Measurements from ENCODE around the gene ATXN7L3.

The ATXN7L3 gene

DNA sequence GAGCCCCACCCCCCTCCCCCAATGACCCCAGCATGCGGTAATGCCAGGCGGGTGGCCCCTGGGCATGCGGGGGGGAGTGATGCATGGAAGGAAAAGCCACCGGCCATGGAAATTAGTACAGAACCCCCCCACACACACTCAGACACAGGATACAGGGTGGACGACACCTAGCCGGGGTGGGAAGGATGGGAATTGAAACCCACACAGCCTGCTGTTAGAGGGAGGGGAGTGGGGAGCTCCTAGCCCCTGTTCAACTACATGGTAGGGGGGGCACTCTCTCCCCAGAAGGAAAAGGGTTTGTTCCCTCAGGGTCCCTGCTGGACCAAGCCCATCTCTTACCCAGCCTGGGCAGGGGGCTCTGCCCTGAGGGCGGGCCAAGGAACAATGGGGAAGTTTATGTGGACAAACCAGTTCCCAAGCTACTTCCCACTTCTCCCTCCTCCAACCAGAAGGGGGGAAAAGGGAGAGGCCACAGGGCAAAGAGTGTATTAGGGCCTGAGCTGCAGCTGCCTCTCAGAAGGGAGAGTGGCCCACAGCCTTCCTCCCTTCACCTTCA is 7.7 kb downstream of the ATXN7L3 start:
- ChIA-PET POLR2A (no interaction called here), CTCF (no interaction called here)

DNA sequence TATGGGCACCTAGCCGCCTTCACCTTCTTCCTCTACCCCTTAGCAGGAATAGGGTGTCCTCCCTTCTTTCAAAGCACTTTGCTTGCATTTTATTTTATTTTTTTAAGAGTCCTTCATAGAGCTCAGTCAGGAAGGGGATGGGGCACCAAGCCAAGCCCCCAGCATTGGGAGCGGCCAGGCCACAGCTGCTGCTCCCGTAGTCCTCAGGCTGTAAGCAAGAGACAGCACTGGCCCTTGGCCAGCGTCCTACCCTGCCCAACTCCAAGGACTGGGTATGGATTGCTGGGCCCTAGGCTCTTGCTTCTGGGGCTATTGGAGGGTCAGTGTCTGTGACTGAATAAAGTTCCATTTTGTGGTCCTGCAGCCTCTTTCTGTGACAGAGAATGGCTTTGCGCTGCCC is 8.3 kb downstream of the ATXN7L3 start:
- CTCF ChIA-PET, result no interaction called here
- no peak for TF ChIP-seq PKNOX1 (IDR thresholded peaks at IDR 0.05)
- no peak for TF ChIP-seq TARDBP (IDR thresholded peaks at IDR 0.05)
- TF ChIP-seq NFRKB (IDR thresholded peaks at IDR 0.05), result no peak
- no peak for TF ChIP-seq FOXK2 (IDR thresholded peaks at IDR 0.05)
- no peak for TF ChIP-seq FOXM1 (IDR thresholded peaks at IDR 0.05; ENCODE audit: borderline replicate concordance)
- no peak for TF ChIP-seq LEF1 (IDR thresholded peaks at IDR 0.05; ENCODE audit: borderline replicate concordance)
- TF ChIP-seq CTBP1 (IDR thresholded peaks at IDR 0.05; ENCODE audit: borderline replicate concordance), result no peak
- TF ChIP-seq L3MBTL2 (conservative IDR thresholded peaks at IDR 0.05), result no peak
- TF ChIP-seq BHLHE40 (IDR thresholded peaks at IDR 0.05; ENCODE audit: borderline replicate concordance), result no peak
- TF ChIP-seq HDGF (IDR thresholded peaks at IDR 0.05; ENCODE audit: borderline replicate concordance), result no peak
- TF ChIP-seq ARNT (IDR thresholded peaks at IDR 0.05), result no peak
- TF ChIP-seq SP1 (IDR thresholded peaks at IDR 0.05), result no peak
- no peak for TF ChIP-seq SUZ12 (IDR thresholded peaks at IDR 0.05)
- TF ChIP-seq ELF4 (IDR thresholded peaks at IDR 0.05), result no peak
- no peak for TF ChIP-seq ZNF384 (IDR thresholded peaks at IDR 0.05)
- no peak for TF ChIP-seq FOXA1 (IDR thresholded peaks at IDR 0.05)
- POLR2A ChIA-PET, result interaction anchor here (0.7 to 1.3 kb wide), 3 partner anchors 10 to 365 kb away, joined by 3 read pairs; no protein-coding TSS in a partner anchor
- no peak for DNase-seq (ENCODE audit: extremely low spot score)

More for the DNA sequence above, 7.7 kb downstream of the ATXN7L3 start:
- DNase-seq (ENCODE audit: extremely low spot score), result no peak
- TF ChIP-seq HDGF (IDR thresholded peaks at IDR 0.05; ENCODE audit: borderline replicate concordance), result no peak
- TF ChIP-seq SP1 (IDR thresholded peaks at IDR 0.05), result no peak
- TF ChIP-seq BHLHE40 (IDR thresholded peaks at IDR 0.05; ENCODE audit: borderline replicate concordance), result no peak
- TF ChIP-seq ELF4 (IDR thresholded peaks at IDR 0.05), result no peak
- TF ChIP-seq FOXK2 (IDR thresholded peaks at IDR 0.05), result no peak
- TF ChIP-seq TARDBP (IDR thresholded peaks at IDR 0.05), result no peak
- no peak for TF ChIP-seq CTBP1 (IDR thresholded peaks at IDR 0.05; ENCODE audit: borderline replicate concordance)
- TF ChIP-seq ARNT (IDR thresholded peaks at IDR 0.05), result no peak
- no peak for TF ChIP-seq NFRKB (IDR thresholded peaks at IDR 0.05)
- no peak for TF ChIP-seq FOXM1 (IDR thresholded peaks at IDR 0.05; ENCODE audit: borderline replicate concordance)
- TF ChIP-seq FOXA1 (IDR thresholded peaks at IDR 0.05), result no peak
- TF ChIP-seq PKNOX1 (IDR thresholded peaks at IDR 0.05), result no peak
- no peak for TF ChIP-seq L3MBTL2 (conservative IDR thresholded peaks at IDR 0.05)
- TF ChIP-seq SUZ12 (IDR thresholded peaks at IDR 0.05), result no peak
- TF ChIP-seq ZNF384 (IDR thresholded peaks at IDR 0.05), result no peak
- TF ChIP-seq LEF1 (IDR thresholded peaks at IDR 0.05; ENCODE audit: borderline replicate concordance), result no peak

- ChIA-PET POLR2A (interaction anchor here (0.7 to 1.3 kb wide), 3 partner anchors 11 to 366 kb away, joined by 3 read pairs; no protein-coding TSS in a partner anchor), CTCF (no interaction called here)
- TF ChIP-seq CTBP1 (IDR thresholded peaks at IDR 0.05; ENCODE audit: borderline replicate concordance) (no peak), L3MBTL2 (conservative IDR thresholded peaks at IDR 0.05) (no peak), ELF4 (IDR thresholded peaks at IDR 0.05) (no peak)
- DNase-seq (ENCODE audit: extremely low spot score), result no peak
Measured at GRCh38 chr17:44190481-44190880, 9.2 kb downstream of the ATXN7L3 start.

GRCh38 chr17:44188576-44189403 is 10.9 kb downstream of the ATXN7L3 start:
- TF ChIP-seq FOXK2 (IDR thresholded peaks at IDR 0.05) (no peak), NFRKB (IDR thresholded peaks at IDR 0.05) (no peak), ELF4 (IDR thresholded peaks at IDR 0.05) (no peak), CTBP1 (IDR thresholded peaks at IDR 0.05; ENCODE audit: borderline replicate concordance) (no peak), BHLHE40 (IDR thresholded peaks at IDR 0.05; ENCODE audit: borderline replicate concordance) (no peak), ARNT (IDR thresholded peaks at IDR 0.05) (no peak), L3MBTL2 (conservative IDR thresholded peaks at IDR 0.05) (no peak), SP1 (IDR thresholded peaks at IDR 0.05) (no peak), PKNOX1 (IDR thresholded peaks at IDR 0.05) (no peak), HDGF (IDR thresholded peaks at IDR 0.05; ENCODE audit: borderline replicate concordance) (no peak), FOXA1 (IDR thresholded peaks at IDR 0.05) (no peak), SUZ12 (IDR thresholded peaks at IDR 0.05) (no peak), FOXM1 (IDR thresholded peaks at IDR 0.05; ENCODE audit: borderline replicate concordance) (no peak), TARDBP (IDR thresholded peaks at IDR 0.05) (no peak), LEF1 (IDR thresholded peaks at IDR 0.05; ENCODE audit: borderline replicate concordance) (no peak), ZNF384 (IDR thresholded peaks at IDR 0.05) (no peak)
- CTCF ChIA-PET, result no interaction called here
- POLR2A ChIA-PET, result no interaction called here

DNA sequence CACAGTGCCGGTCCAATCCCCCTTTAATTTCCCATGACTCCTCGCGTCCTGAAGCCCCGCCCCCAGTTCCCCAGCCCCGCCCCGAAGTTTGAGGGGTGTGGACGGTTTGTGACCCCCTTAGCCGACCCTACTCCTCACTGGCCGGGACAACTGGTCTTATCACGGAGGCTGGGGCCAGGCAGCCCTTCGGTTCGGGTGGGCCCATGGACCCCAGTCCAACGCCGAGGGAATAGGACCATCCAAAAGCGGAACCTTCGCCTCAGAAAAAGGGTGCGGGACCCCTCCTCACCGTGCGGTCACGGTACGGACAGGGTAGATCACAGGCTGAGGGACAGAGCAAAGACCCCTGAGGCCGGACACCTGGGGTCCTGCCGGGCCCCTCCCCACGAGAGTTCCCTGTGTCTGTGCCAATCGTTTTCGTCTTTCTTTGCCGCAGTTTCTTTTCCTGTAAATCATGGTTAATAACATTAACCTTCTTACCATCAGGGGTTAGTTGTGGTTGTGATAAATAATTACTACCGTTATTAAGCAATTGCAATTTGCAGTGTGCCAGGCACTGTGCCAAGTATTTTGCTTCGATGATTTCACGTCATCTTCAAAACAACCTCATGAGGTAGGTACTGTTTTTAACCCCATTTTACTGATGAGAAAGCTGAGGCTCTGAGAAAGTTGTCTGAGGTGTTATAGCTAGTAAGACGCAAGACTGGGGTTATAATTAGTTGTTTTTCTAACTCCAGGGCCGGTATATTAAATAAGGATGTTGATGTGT is 12.4 kb downstream of the ATXN7L3 start:
- ChIA-PET POLR2A (interaction anchor here (0.5 to 2.8 kb wide), 20 partner anchors 8 to 249 kb away, joined by 3 to 31 read pairs (median 5); partner anchors contain the start of genes ASB16, ATXN7L3, G6PC3 and GRN), CTCF (interaction anchor here (0.7 to 1.3 kb wide), 4 partner anchors 19 to 144 kb away, joined by 3 to 7 read pairs (median 5); no protein-coding TSS in a partner anchor)
- DNase-seq (ENCODE audit: extremely low spot score), result no peak
- TF ChIP-seq TARDBP (IDR thresholded peaks at IDR 0.05) (no peak), PKNOX1 (IDR thresholded peaks at IDR 0.05) (peak; percentile 69)

More at GRCh38 chr17:44188576-44189403, 10.9 kb downstream of the ATXN7L3 start:
- no peak for DNase-seq (ENCODE audit: extremely low spot score)

Measured in HEK293T (cell line).